Measurements from ENCODE around the gene HMCN1.

DNA sequence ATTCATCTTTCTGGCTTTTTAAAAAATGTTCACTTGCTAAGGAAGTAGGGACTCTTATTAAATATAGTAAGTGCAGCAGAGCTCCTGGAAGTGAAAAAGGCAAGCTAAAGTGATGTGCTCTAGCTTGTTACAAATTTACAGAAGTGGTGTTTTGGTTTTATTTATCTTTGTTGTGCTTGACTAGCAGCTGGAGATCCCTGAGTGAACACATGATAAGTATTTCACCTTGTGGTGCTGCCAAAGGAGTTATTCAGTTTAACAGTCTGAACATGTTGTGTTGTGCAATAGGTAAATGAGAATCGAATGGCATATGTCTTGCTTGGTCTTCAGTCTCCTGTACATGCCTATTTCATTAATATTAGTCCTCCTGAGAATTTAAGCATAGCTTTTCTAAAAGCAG lies 325.1 kb downstream of the HMCN1 start:
- no peak for TF ChIP-seq TAF1 (conservative IDR thresholded peaks at IDR 0.05)
- no peak for TF ChIP-seq CTCF (IDR thresholded peaks at IDR 0.05; ENCODE audit: low read depth, low read length, missing input control)
- TF ChIP-seq RAD21 (IDR thresholded peaks at IDR 0.05), result peak in 1 of 2 donors; percentile 12
- TF ChIP-seq JUND (IDR thresholded peaks at IDR 0.05), result no peak
- TF ChIP-seq, protein P1, sequence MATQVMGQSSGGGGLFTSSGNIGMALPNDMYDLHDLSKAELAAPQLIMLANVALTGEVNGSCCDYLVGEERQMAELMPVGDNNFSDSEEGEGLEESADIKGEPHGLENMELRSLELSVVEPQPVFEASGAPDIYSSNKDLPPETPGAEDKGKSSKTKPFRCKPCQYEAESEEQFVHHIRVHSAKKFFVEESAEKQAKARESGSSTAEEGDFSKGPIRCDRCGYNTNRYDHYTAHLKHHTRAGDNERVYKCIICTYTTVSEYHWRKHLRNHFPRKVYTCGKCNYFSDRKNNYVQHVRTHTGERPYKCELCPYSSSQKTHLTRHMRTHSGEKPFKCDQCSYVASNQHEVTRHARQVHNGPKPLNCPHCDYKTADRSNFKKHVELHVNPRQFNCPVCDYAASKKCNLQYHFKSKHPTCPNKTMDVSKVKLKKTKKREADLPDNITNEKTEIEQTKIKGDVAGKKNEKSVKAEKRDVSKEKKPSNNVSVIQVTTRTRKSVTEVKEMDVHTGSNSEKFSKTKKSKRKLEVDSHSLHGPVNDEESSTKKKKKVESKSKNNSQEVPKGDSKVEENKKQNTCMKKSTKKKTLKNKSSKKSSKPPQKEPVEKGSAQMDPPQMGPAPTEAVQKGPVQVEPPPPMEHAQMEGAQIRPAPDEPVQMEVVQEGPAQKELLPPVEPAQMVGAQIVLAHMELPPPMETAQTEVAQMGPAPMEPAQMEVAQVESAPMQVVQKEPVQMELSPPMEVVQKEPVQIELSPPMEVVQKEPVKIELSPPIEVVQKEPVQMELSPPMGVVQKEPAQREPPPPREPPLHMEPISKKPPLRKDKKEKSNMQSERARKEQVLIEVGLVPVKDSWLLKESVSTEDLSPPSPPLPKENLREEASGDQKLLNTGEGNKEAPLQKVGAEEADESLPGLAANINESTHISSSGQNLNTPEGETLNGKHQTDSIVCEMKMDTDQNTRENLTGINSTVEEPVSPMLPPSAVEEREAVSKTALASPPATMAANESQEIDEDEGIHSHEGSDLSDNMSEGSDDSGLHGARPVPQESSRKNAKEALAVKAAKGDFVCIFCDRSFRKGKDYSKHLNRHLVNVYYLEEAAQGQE (IDR thresholded peaks at IDR 0.05), result peak; percentile 14
- no peak for TF ChIP-seq SP1 (IDR thresholded peaks at IDR 0.05)
- TF ChIP-seq YY1 (IDR thresholded peaks at IDR 0.05), result peak; percentile 48
- TF ChIP-seq HNF4A (conservative IDR thresholded peaks at IDR 0.05), result peak in 1 of 2 donors; percentile 78
- TF ChIP-seq, protein P2, sequence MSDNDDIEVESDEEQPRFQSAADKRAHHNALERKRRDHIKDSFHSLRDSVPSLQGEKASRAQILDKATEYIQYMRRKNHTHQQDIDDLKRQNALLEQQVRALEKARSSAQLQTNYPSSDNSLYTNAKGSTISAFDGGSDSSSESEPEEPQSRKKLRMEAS (IDR thresholded peaks at IDR 0.05), result peak; percentile 50
- TF ChIP-seq GABPA (IDR thresholded peaks at IDR 0.05 in 1 of 2, conservative IDR thresholded peaks at IDR 0.05 in 1 of 2), result peak in 1 of 2 donors; percentile 15
- TF ChIP-seq EGR1 (IDR thresholded peaks at IDR 0.05; ENCODE audit: low read depth in 2 of 2), result no peak
- TF ChIP-seq ATF3 (IDR thresholded peaks at IDR 0.05), result no peak

All from liver (tissue), 3 donors.